Suppressor macrophage (primary cell): Measurements from ENCODE around the gene CFDP1.

Experiments
- DNase-seq, 4 experiments: peaks; one replicate each; pipeline ENCODE4 v3.0.0-alpha.2; 2020 to 2022

Gene CFDP1

DNA sequence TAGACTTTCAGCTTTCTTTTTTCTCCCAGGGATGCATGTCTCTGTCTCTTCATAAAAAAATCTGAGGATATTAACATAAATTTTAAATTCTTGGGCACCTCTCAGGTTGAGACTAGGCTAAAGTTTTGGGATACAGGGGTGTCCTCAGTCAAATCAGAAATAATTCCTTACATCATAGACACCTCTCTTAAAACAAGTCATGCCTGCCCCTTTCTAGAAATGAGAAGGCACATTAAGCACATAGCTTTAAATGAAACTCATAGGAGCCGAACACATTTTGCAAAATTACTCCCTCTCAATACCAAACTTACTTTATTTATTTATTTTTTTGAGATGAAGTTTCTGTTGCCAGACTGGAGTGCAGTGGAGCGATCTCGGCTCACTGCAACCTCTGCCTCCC, 114.6 kb downstream of the CFDP1 start:
- no peak for DNase-seq

DNA sequence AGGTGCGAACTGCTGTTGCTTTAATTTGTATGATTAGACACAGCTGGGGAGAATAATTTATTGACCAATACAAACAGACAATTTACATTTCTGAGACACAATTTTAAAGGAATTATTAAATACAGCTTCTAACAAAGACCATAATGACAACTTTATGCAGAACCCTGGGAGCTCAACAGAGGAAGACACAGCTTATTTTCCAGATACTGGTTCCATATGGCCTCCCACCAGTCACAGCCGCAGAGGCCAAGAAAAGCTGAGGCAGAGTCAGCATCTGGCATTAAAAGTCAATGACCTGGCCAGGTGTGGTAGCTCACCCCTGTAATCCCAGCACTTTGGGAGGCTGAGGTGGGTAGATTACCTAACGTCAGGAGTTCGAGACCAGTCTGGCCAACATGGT, 115.8 kb downstream of the CFDP1 start:
- DNase-seq = no peak

DNA sequence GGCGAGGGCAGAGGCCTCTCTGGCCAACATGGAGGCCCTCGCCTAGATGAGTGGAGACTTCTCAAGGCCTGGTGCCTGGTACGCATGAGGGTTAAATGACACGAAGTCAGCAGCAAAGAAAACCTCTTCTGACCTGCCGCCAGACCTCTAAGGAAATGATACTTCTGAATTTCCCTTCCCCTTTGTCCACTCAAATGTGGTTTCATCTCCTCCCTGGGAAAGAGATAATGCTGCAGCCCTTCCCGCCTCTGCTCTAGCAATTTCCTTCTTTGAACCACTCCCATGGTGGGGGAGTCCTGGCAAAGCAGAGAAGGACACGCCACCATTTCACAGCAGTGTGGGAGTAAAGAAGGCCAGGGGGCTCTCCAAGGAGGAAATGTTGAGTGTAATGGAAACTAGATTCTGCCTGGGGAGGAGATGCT, 116.2 kb downstream of the CFDP1 start:
- peak; percentile 74 to 93 (median 86) for DNase-seq

DNA sequence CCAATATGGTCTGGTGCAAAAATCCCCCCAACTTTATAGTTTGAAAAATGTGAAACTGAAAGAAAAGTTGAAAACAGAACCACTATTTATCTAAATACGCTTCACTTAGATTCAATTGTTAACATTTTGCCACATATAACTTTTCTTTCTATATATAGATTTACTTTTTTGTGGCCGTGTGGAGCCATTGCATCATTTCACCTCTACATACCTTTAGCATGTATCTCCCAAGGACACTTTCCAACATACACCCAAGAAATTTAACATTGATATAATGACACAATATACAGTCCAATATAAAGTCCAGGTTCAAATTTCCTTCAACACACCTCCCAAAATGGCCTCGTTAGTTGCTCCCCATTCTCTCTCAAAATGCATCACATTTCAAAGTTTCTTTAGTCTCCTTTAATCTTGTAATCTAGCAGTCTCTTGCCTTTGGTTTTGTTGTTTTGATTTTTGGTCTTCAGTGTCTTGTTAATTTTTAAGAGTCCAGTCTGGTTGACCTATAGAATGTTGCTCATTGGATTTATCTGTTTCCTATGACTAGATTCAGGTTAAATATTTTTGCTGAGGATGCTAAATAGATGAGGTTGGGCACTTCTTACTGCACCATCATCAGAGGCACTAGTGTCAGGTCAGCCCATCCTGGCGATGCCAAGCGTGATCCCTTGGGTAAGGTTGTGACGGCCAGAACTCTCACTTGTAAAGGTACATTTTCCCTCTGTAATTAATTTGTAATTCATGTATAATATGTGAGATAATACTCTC, 117.6 kb downstream of the CFDP1 start:
- no peak for DNase-seq

DNA sequence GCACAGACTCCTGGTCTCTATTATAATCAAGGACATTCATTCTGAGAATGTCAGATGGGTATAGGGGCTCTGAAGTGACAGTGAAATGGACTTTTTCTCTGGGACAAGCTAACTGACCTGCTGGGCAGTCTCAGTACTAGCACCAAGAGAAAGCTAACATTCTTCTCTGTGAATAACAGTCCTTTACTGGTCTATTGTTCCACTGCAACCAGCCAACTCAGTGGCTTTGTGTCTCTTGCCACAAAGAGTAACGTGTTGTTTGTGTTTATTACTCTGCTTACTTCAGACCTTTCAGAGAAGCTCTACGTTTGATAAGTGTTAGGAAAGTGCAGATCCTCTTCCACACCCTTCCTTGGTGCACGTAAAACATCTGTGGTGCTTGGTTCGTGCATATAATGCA, 120.4 kb downstream of the CFDP1 start:
- DNase-seq = no peak

DNA sequence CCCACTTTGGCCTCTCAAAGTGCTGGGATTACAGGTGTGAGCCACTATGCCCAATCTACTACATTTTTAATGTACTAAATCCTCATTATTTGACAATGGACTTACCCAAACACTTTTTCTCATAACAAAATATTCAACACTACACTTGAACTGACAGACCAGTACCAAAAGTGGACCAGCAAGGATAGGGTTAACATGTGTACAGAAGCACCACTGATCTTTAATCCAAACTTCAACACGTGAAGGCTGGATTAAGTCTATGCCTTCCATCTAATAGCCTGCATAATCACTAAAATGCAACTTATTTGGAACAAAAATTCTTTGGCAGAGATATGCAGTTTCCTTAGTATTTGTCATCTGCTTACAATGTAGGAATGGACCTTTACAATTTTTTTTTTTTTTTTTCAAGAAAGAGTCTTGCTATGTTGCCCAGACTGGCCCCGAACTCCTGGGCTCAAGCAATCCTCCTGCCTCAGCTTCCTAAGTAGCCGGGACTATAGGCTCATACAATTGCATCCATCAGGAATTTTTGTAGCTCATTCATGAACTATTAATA, 121.8 kb downstream of the CFDP1 start:
- DNase-seq = no peak

DNA sequence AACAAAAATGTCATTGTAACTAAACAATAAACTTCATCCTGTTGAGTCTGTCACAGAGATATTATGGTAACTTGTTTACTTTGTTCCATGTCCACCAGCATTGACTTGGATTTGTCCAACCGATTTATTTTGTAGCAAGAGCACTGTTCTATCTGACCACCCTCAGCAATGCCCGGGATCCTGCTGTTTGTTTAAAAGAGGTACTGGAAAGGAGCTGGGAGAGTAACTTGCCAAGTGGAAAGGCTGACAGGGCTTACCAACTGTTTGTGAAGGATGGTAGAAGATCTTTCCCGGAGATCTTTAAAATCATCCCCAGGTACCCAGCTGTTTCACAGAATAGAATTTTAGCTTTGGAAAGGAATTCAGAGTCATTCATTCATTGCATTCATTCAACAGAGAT, 122.8 kb downstream of the CFDP1 start:
- no peak for DNase-seq

DNA sequence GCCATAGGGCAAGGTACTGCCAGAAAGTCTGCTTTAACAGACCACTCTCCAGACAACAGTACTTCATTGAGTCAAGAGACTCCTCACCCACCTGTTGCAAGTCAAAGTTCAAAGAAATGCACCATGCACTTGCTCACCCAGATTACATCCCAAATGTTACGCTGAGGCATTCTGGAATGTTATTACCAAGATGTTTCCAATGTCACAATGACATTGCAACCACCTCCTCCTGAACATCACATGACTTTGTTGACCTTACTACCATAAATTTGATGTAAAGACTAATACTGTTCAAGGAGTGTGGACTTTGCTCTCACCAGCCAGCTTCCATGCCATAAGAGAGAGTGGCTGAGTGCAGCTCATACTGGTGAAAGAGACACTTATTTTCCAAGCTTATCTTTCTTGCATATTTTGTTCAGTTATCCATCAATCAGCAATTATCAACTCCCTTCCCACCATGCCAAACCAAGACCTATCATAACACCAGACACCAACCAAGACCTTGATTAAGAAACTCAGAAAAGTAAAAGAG, 123.3 kb downstream of the CFDP1 start:
- DNase-seq = peak in 1 of 4 experiments; percentile 26

DNA sequence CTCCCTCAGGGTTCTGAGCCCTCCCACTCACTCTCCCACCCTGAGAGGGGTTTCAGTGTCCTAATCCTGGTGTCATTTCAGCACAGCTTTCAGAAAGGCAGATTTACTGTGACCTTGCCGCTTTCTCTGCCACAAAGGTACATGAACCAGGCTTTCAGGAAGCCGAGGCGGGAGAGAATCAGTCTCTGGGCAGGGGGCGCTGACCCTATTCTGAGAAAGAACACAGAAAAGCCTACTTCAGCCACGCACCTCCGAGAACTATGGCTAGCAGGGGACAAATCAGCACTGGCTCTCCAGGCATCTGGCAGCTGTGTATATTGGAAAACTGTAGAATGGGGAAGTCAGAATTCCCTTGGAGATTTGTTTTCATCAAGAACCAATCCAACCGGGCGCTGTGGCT, 124.1 kb downstream of the CFDP1 start:
- no peak for DNase-seq

DNA sequence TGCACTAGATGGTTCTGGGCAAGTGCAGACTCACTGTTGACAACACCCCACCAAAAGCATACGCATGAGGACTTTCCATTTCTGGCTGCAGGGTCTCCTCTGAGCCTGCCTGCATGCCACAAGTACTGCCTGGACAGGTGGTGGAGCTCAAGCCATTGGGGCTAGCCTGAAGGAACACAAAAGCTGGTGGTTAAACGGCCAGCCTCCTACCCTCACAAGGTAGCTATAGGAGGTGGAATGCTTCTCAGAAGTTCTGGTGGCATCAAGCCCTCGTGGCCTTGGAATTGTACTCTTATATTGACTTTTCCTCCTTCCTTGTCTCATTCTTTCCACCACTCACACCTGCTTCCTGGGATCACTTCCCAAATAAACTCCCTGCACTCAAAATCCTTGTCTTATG, 125.3 kb downstream of the CFDP1 start:
- no peak for DNase-seq

DNA sequence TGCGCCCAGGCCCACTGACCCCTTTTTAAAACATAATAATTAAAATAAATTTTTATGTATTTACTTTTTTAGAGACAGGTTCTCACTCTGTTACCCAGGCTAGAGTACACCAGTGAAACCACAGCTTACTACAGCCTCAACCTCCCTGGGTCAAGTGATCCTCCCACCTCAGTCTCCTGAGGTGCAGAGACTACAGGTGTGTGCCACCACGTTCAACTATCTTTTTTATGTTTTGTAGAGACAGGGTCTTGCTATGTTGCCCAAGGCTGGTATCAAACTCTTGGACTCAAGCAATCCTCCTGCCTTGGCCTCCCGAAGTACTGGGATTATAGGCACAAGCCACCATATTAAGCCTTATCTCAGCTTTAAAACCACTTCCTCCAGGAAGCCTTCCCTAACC, 125.8 kb downstream of the CFDP1 start:
- no peak for DNase-seq

DNA sequence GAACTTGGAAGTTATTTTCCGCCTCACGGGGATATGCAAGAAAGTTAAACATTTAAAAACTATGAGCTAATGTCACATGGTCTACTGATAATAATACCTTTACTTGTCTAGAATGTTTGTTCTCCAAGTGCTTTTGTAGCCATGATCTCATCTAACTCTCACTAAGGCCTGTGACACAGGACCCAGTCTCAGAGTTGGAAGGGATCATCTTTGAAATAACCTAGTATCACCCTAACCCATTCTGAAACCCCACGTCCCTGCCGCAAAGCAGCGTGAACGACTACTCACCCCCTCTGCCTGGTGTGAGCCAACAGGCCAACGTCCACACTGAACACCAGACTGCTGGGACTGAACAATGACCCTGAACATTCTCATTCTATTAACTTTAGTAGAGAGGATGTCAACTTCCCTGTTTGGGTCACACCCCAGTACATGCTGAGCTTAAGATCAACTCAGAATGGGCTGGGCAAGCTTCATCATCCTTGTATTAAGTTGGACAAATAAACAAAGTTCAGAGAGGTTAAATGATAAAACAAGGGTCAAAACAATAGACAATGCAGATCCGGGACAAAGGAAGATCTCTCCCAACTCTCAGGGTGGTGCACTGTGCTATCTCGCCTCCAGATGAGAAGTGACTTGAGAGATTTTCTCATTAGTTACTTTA, 127.1 kb downstream of the CFDP1 start:
- peak; percentile 23 to 44 (median 40) for DNase-seq

DNA sequence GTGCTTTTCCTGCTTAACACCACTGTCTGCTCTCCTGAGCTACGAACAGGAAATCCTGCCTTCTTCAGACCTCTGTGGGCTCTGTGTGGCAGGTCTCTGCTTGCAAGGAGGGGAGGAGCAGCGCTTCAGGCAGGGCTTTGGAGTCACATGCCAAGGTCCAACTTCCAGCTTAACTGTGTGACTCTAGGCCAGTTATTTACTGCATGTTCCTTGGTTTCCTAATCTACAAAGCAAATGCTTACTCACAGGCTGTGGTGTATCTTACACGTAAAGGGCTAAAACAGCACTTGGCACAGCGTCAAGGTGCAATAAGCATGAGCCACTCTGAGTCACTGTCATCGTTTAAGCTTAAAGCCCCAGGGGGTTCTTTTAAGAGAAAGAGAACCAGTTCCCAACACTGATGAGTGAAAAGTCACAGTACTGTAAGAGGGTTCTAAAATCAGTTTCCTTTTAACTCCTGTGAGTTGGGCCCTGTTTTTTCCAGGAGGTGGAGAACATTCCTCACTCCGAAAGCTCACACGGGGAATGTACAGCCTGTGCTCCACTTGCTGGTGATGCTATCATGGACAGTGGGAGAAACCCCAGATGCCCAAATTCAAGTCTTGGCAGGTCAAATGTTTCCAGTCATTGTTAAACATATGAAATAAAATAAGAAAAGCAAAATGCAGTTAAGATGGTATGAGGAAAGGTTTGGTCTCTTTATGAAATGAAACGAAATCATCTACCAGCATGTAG, 127.8 kb downstream of the CFDP1 start:
- DNase-seq = peak; percentile 86 to 96 (median 88)

DNA sequence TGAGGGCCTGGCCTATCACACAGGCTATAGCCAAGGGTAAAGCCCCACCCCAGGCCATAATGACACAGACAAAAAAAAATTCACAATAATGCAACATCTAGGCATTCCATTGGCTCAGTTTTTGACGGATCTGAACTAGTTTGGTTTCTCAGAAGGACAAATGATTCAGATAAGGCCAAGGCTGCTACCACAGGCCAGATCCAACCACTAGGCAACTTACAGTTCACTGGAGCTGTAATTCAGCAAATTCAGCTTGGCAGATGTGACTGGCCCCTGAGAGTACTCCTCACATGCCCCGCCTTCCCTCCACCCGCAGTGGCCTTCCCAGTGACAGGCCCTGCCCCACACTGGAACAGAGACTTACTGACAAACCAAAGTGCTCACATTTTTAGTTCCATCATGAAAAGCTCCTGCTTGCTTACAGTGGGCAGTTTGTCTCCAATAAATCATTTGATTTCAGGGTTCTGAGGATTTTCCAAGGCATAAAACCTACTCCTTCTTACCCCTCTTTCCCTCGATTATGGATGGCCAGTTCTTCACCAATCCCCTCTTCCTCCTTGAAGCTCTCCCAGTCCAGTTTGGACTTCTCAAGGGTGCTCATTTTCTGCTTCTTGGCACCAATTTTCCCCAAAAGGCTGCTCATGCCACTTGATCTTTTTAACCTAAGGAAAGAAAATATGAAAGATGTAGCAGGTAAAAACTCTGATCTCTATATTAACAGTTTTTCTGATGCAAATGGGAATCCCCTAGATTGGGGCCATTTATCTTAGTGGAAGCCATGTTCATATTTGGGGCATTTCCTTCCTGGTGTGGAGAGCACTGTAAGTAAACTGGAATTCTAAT, 128.6 kb downstream of the CFDP1 start:
- peak in 1 of 4 experiments; percentile 11 for DNase-seq

DNA sequence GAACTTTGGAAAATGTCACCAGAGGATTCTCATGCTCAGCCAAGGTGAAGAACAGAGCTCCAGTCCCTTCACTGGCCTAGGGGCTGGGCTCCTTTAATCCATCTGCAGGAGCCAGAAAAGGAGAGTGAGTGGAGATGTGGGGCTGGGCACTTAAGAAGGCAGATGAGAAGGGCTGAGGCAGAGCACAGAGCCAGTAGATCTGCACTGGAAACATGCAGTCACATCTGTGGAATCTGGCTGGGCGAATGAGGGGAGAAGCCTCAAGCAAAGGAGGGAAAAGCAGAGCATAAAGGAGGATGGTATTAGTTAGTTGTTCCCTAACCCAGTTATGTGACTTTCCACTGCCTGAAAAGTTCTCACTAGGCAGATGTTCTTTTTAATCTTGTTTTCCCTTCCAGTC, 131.5 kb downstream of the CFDP1 start:
- no peak for DNase-seq

DNA sequence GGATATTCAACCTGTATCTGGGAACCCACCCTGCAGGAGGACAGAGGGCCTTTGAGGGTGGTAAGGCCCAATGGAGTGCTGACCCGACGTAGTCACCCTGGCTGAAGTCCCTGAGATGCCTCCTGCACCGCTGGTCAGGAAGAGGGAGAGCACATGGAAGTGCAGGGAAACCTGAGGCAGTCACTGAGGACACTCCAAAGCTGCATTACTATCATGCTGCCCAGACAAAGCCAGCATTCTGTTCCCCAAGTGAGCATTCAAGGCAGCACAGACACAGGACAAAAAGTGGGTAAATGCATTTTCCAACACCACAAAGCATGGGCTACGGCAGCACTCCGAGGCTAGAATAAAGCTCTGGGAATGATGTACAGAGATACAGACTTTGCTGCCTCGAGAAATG, 135.0 kb downstream of the CFDP1 start:
- DNase-seq = no peak

DNA sequence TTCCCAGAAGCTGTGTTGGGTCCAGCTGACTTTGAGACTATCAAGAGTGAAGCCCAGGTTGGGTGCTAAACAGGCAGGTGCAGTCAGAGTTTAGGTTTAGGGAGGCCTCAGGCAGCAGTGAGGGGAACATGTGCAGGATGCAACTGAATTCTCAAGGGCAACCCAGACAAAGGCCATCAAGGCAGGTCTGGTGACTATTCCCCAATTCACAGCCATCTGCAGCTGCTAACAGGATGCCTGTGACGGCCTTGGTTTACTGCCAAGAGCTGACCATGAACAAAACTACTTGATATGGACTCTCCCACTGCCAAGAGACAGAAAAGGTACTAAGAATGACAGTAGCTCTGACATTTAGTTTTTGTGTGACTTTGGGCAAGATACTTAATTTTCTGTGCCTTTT, 136.7 kb downstream of the CFDP1 start:
- DNase-seq = no peak

DNA sequence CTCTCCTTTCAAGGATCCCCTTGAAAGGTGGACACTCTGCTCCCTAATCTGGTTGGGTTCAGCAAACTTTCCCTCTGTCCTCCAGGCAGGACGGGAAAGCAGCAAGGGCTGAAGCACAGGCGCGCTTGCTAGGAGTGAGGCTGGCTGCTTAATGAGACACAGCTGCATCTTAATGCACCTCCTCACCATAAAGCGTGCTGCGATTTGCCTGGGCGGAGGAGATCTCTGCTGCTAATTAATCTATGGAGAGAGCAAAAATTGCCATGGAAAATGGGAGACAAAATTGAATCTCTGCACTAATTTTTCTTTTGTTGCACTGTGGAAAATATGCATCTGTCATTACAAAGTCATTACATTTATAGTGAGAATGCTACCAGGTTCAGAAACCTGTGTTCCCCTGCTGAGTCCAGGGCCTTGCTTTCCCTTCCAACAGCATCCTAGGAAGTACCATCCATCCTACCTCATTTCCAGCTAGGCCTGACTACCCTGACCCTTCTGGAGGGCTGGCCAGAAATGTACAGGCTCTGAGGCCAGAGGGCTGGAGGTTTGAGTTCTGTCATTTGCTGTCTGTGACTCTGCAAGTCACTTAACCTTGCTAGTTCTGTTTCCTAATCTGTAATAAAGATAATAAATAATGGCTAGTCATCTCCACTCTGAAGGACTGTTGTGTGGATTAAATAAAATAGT, 138.4 kb downstream of the CFDP1 start:
- no peak for DNase-seq

DNA sequence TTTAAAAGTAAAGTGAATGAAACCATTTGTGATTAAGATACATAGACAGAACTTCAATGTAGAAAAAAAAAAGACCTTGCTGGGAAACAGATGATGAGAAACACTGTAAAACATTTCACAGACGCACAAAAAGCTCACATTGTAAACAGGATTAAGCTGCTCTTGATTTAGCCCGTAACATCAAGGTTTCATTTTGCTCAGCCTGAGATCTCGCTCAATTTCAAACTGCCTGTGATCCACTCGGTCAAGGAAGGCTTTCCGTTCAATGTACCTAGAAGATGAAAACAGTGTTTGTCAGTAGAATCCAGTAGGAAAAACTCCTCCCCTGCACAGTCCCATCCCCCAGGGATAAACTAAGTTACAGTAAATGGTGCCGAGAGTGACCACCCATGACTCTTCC, 139.5 kb downstream of the CFDP1 start:
- no peak for DNase-seq

DNA sequence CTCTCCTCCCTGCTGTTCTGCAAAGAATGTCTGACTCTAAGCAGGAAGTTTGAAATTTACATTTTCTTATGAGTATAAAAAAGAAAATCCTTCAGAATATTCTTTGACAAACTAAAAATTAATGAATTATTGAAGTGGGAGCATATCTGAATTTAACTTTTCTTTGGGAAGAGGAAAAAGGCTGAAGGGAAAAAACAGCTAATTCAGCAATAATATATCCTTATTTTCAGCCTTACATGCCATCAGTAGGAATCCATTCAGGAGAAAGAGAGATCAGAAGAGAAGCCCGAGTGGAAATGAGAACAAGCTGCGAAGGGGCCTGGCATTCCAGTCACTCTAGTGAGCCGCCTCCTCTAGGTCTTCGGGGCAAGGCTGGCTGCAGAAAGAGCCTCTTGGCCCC, 140.1 kb downstream of the CFDP1 start:
- DNase-seq = no peak

DNA sequence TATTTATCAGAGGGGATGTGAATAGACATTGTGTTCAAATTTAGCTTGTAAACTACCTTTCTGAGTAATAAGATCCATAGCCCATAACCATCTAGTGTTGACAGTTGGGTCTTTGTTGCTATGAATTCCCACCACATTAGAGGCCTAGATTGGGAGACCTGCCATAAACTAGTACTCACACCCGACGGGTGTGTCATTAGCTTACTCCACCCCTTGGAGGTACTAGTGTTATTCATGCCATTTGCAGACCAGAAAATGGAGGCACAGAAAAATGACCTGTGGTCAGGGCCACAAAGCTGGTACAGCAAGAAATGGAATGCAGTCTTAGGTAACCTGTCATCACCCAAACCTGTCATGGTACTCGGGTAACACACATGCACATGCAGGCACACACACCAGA, 140.6 kb downstream of the CFDP1 start:
- DNase-seq = no peak

DNA sequence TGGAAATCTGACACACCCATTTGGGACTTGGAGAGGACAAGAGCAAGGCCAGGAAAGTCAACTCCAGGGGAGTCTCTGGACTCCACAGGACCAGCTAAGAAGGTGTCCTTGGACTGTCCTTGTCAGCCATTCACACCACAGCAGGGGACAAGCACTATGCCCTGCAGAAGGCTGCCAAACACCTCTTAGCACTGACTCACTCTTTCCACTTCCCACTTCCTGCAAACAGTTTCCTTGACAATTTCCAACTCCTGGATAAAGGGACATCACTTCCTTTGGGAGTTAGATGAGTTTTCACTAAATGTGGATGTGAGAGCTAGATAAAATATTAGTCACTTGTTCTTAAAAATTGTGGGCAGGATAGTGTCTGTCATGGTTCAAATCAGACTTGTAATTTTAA, 144.1 kb downstream of the CFDP1 start:
- DNase-seq = peak in 2 of 4 experiments; percentile 18 to 26
